SW480 (cell line): ENCODE measurements around the gene TPCN2.

Source experiments
- DNase-seq: peaks from one replicate; pipeline ENCODE4 v3.0.0-alpha.2; 2016; ENCODE audit warnings: low spot score

The TPCN2 gene

DNA sequence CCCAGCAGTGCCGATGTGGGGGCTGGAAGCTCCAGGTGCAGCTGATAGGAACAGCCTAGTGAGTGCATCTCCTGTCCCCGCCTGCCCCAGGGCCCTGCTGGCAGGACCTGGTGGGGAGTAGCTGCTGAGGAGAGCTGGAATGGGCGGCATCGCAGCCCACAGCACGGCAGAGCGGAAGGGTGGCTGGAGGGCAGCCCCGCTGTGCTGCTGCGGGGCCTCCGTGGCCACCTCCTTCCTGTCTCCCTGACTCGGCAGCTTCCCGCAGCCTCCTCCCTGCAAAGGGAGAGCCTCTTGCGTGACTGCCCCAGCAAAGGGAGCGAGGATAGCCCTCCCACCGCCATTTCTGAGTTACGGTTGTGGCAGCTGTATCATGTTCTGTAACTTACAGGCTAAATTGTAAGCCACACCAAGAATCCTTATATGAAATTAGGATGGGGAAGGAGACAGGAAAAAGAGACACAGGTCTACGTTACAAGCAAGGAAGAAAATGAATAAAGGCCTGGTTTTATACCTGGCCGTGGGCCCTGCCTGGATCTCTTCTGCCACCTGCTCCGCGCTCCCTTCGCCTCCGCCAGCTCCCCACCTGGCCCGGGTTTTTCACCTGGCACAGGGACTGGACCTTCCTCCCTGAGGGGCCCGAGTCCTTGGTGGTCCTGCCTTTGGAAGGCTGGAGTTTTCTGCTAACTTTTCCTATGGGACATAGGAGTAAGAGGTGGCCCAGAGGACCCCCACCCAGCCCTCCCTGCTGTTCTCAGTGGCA is 10.0 kb downstream of the TPCN2 start:
- no peak for DNase-seq

DNA sequence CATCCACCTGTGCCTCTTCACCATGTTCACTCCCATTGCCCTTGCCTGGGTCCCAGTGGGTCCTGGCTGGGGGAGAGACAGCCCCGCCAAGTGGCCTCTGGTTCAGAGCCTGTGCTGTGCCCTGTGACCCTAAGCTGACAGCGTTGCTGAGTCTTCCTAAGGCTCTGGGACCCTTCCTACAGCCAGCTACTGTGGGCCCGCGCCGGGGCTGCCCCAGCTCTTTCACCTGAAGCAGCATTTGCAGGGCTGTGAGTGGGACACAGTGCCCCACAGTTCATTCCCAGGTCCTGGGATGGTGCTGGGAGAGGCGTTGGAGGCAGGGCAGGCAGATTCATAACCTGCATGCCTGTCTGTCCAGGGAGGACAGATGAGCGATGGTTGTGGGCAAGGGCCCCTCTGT is 10.7 kb downstream of the TPCN2 start:
- DNase-seq: no peak

DNA sequence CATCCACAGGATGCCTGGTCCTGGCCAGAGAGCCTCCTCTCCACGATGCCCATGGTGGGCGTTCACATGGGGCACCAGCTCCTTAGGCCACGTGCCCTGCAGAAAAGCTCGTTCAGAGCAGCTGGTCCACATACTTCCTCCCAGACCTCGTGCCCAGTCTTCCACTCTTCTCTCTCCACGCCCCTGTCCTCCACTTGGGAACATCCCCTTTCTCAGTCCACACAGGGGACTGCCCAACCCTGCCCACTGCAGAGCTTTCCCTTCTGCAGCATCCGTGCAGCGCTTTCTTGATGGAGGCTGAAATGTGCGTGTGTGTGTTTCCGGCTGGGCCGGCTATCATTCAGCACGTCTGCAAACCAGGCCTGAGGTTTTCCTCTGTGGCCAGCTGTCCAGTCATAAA is 11.3 kb downstream of the TPCN2 start:
- no peak for DNase-seq

DNA sequence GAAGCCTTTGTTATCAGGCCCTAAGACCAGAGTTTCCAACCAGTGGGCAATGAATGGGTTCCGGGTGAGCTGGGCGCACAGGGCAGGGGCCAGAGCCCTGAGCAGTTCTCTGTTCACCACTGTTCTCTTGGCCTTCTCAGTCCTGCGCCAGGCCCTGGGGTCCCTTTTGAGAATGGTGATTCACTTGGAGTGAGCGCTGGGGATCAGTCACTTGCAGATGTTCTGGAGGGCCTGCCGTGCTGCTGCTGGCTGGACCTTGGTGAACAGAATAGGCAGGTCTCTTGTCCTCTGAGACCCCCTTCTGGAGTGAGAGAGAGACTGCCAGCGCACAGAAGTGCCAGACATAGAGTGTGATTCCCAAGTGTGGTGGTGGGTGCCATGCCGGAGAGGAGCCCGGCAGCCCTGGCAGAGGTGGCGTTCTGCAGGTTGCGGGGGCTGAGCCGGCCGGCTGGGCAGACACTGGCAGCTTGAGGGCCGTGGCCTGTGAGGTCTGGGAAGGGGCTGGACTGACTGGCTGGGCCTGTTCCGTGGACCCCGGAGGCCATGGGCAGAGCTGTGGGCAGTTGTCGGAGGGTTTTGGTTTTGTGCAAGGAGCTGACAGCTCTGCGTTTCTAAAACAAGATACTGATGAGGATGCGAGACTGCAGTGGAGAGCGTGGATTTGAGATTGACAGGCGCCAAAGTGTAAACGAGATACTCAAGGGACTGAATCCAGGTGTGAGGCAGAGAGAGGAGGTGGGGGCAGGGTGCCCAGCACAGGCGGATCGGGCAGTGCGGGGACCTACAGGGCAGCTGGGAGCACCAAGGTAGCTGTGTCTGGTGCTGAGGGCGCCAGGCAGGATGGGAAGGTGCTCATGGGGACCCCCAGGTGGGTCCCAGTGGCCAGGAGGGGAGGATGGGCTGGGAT is 12.3 kb downstream of the TPCN2 start:
- DNase-seq: no peak

DNA sequence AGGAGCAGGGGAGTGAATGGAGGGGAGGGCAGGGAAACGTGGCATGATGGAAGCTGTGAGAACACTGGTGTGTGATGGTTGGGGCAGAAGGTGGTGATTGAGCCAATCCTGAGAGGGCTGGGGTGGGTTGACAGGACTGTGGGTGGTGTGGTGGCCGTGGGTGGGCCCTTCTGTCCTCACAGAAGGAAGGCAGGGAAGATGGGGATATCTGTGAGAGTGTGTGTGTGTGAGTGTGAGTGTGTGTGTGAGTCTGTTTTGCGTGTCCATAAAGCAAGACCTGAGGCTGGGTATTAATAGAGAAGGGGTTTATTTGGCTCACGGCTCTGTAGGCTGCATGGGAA is 13.0 kb downstream of the TPCN2 start:
- no peak for DNase-seq

DNA sequence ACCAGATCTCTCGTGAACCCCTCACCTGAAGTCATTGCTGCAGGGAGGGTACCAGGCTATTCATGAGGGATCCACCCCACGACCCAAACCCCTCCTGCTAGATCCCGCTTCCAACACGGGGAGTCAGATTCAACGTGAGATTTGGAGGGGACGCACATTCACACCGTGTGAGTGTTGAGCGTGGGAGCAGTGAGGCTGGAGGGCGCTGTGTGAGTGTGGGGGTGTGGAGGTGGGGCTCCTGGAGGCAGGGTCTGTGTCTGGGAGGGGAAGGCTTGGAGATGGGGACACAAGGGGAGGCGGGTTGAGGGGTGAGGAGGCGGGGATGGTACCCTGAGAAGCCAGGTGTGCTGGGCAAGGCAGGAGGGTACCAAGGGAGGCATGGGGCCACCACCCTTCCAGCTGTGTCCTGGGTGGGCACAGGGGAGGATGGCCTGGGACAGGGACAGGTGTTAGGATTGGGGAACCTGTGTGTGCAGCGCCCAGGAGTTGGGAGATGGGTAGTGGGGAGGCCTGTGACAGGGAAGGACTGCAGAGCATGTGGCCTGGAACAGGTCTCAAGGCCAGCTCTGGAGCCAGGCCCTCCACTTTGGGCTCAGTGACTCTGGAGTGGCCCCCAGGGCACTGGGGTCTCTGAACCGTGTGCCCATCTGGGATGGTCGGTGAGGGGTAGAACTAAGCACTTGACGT is 13.6 kb downstream of the TPCN2 start:
- no peak for DNase-seq

DNA sequence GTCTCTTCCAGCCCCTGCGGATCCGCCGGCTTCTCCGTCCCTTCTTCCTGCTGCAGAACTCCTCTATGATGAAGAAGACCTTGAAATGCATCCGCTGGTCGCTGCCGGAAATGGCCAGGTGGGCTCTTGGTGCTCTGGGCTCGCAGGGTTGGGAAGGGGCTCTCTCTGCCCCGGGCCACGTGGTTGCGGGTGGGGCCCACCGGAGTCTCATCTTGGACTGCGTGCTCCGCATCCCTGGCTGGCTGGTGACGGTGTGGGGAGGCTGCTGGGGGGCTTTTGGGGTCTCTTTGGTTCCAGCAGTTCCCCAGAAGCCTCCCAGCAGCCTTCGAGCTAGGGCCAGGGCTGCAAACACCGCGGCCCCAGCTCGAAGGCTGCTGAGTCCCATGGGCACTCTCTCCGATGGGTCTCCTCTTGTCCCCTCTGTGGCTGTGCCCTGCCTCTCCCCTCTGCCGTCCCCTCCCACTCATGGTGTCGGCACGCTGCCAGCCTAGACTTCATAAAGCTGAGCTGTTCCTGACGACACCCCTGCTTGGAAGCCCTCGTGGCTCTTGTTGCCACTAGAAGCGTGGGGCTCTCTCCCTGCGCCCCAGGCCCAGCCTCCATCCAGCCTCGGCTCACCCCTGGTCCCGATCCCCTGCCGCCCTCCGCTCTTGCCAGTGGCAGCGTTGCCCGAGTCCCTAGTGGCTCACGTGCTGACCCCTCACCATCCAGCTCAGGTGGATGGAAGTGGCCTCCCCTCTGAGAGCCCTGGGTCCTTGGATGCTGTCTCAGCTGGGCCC is 14.3 kb downstream of the TPCN2 start:
- DNase-seq: no peak

DNA sequence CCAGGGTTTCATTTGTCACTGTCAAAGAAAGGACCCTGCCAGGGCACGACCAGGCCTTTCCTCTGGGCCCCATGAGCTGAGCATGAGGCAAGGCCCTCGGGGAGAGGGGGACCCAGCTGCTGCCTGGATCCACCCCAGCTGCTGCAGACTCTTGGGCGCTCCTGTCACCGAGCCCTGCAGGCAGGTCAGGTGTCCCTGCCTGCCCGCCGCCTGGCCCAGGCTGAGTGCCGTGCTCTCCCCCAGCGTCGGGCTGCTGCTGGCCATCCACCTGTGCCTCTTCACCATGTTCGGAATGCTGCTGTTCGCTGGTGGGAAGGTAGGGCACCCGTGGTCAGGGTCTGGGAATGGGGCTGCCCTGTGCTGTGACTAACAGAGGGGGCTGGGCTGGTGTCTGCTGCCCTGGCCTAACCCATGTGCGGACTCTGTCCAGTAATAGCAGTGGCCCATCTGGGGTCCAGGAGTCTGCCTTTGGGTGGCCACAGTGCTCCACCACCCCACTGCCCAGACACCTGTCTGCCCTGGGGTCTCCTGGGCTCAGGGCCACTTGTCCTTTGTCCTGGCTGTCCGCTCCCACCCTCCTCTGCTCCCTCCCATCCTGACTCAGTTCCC is 15.0 kb downstream of the TPCN2 start:
- DNase-seq: no peak

DNA sequence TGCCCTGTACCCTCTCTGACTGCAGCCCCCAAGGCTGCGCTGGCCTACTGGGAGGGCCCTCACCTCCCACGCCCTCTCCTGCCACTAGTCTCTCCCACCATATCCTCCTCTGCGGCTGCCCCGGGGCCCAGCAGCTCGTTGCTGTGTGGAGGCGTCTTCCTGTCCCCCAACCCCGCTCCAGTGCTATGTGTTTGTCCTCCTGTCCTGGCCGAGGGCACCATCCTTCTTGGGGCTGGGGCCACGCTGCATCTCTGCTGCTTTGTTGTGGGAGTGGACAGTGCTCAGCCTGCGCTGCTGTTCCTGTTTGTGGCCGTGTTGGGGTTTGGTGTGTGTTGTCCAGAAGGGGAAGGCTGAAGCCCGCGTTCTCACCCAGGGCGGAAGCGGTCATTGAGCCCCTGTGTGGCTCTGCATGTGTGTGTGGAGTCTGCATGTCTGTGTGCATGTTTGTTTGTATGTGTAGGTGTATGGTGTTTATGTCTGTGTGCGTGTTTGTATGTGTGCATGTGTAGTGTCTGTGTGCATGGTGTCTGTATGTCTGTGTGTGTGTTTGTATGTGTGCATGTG is 15.7 kb downstream of the TPCN2 start:
- DNase-seq: no peak

DNA sequence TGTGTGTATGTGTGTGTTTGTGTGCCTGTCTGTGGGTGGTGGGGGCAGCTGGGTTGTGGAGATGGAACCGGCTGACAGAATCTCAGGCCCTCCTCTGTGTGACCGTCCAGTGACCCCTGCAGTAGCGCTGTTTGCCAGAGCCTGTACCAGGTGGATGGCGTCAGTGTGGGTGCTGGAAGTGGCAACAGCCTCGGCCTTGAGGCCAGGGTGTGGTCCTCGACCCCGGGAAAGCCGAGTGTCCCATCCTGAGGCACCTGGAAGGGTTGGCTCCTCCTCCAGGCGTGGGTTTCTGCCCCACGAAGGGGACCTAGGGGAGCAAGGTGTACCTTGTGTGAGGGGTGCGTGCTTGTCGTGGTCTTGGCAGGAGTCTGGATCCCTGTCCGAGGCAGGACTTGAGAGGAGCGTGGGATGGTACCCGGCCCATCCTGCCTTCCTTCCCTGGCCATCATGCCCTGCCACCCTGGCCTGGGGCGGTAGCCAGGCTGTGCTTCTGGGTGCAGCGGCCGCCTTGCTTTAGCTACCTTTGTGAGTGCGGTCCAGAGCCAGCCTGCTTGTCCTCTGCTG is 16.5 kb downstream of the TPCN2 start:
- DNase-seq: no peak

DNA sequence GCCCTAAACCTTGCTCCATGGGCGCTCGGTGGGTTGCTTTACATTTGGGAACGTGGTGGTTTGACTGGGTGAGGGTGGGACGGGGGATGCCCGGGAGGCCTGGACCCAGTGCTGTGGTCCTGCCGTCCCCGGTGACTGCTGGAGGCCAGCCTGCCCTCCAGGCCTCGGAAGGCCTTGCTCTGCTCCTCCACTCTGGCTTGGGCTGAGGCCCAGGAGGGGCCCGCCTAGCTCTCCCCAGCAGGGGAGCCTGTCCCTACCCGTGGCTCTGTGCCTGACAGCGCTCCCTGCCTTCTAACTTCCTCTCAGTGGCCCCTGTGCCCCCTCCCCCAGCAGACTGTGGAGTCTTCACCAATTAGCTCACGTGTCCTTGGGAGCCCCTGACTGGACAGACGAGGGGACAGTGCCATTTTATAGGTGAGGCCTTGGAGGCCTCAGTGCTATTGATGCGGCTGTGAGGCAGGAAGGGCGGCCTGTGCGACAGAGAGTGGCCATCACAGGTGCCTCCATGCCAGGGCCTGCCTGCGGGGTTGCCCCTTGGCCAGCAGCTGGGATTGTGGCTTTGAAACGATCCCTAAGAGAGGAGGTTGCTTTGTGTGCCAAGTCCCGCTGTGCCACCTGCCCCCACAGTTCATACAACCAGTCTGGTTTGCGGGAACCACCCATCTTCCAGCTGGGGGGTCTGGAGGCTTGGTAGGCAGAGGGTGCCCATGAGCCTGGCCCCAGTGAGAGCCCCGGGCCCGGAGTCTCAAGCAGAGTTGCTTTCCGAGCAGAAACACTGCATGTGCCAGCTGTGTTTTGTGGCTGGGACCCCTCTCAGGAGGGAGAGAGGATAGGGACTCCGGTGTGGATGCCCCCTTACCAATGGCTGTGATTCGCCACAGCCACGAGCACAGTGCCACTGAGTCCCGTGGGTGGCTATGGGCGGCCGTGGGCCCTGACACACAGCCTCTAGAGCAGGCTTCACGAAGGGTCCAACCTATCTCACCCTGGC is 17.7 kb downstream of the TPCN2 start:
- no peak for DNase-seq

DNA sequence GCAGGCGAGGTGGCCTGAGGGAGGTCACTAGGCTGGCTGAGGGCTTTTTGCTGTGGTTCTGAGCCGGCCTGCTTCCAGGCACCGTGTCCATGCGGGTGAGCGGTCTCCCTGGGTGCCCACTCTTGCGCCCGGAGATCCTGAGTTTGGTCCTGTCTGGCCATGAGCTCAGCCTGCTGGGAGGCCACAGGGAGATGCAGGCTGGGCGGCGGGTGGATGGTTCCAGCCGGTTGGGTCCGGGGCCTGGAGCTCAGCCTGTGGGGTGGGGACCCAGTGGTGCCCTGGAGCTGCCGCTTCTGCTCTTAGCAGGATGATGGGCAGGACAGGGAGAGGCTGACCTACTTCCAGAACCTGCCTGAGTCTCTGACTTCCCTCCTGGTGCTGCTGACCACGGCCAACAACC is 18.5 kb downstream of the TPCN2 start:
- DNase-seq: no peak

DNA sequence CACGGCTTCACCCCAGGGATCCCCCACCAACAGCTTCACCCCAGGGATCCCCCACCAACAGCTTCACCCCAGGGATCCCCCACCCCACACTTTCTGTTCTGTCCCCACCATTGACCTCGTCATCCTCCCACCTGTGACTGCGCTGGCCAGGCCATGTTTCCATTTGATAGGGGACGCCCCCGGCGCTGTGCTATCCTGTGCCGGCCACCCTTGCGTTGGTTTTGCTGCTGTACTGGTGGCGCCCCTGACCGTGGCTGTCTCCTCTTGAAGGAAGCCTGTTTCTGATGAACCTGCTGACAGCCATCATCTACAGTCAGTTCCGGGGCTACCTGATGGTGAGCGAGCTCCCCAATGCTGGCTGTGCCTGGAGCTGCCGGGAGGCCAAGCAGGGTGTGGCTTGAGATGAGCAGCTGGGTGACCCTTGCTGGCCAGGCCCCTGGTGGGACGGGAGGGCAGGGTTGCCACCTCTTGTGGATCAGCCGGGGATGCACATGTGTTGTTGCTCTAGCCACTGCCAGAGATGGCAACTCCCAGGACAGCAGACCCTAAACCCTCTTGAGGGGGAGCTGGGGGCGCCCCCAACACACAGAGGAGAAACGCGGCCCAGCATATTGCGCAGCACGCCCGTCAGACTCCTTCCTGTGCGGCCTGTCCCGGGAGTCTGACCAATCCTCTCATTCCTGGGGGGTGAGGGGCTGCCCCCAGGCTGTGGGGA is 22.5 kb downstream of the TPCN2 start:
- DNase-seq: no peak

DNA sequence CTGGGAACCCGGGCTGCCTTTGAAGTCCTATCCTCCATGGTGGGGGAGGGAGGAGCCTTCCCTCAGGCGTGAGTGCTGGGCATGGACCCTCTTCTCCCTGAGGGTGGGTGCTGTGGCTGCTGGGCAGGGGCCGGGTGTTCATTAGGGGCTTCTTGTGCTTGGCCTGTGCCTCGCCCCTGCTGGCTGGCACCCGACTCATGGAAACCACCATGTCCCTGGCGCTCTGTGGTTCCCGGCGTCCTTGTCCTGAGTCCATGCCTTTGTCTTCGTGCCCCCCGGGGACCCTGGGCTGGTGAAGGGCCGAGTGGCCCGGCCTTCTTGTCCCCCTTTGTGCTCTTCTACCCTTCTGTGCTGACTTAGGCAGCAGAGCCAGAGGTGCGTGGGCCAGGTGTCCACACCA is 23.2 kb downstream of the TPCN2 start:
- DNase-seq: no peak

DNA sequence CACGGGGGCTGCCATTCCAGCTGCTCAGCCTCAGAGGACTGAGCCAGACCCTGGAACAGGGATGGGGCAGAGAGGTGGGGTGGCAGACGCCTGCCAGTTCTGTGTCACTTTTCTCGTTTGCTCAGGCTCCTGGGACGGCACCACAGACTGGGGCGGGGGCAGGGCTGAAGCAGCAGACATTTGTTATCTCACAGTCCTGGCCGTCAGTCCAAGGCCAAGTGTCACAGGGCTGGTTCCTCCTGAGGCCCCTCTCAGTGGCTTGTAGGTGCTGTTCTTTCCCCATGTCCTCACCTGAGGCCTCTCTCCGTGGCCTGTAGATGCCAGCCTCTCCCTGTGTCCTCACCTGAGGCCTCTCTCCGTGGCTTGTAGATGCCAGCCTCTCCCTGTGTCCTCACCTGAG is 24.7 kb downstream of the TPCN2 start:
- DNase-seq: no peak

DNA sequence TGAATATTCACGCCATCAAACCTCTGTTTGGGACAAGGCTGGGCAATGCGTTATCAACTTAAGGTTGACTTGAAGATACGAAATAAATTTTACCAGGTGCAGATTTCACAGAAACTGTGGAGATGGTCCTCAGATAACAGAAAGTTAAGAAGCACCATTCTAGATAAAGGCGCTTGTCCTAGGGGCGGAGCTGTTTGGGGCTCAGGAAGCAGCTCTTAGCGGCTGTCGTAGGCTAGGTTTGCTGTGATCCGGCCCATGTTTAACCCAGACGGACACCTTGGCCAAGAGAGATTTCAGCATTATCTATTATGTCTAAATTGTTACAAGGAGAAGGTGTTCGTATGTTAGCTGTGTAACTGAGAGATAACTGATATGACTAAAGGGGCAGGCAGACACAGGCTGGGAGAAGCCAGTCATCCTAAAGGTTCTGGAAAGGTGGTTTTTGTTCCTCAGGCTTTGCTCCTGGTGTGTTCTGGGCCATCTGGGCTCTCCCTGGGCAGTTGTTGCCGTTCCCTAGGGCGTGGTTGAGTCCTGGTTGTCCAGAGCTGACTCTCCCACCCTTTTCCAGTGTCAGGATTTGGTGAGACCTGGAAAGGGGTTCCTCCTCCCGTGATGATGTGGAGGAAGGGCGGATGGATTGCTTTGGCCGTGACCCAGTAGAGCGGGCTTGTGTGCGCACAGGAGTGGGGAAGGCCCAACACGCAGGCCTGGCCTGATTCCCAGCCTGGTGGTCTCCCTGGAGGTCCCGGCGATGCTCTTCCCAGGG is 25.8 kb downstream of the TPCN2 start:
- DNase-seq: no peak

DNA sequence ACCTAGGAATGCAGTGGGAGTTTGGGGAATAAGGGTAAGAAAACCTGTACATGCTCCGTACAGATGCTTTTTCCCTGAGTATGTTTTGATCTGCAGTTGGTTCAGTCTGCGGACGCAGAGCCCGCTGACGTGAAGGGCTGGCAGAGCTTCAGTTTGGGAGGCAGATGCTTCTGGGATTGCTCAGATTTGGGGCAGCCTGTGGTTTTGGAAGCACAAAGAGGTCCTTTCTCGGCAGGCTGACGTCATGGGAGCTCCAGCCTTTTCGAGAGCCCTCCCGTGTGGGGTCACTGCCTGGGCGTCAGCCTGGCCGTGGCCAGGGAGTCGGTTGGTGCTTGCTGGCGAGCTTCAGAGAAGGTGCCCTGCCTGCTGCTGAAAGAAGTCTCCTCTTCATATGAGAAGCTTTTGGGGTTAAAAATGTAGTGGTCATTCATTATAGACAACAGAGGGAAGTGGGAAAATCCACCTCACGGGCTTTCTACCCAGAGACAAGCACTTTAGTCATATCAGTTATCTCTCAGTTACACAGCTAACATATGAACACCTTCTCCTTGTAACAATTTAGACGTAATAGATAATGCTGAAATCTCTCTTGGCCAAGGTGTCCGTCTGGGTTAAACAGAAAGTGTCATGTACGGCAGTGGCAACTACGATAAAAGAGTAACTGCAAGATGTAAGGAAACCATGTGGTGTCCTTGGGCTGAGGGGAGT is 26.8 kb downstream of the TPCN2 start:
- DNase-seq: peak; percentile 97
